A673 (cell line): Measurements from ENCODE around the gene CDH20.

Experiments
- CTCF ChIP-seq: fragments of 300-800, 200-600 bp; sonication (generic); conservative IDR thresholded peaks from 2 replicates; pipeline ENCODE4 v1.5.1; 2017; ENCODE audit warnings: low read depth, mild to moderate bottlenecking, antibody characterized with exemption, low read length, moderate library complexity, mixed read lengths
- EZH2 ChIP-seq: fragments of 200-600 bp; sonication (generic); IDR thresholded peaks from 2 replicates; pipeline ENCODE4 v1.6.1; 2017; ENCODE audit warnings: borderline replicate concordance, low read depth, mild to moderate bottlenecking, mixed read lengths, antibody characterized with exemption, low read length; ENCODE audit not compliant: poor library complexity, severe bottlenecking

GRCh38 chr18:61371111-61371510 lies 37.9 kb downstream of the CDH20 start:
- TF ChIP-seq CTCF (no peak), EZH2 (no peak)
